Urothelium cell line (cell line): ENCODE results near the gene GGTLC3.
"Not testable (repeated sequence)": the region's sequence is repeated elsewhere in the genome, so short reads cannot be mapped to it uniquely, and the experiment has no call there.

Experiments used
- DNase-seq: peaks from one replicate; pipeline ENCODE4 v3.0.0; 2011; ENCODE audit warnings: low spot score, mixed read lengths
- FAIRE-seq: peaks from 2 replicates; lab custom pipeline; 2011; peaks lifted over from hg19 to GRCh38; lab: Jason Lieb, UNC

The GGTLC3 gene

DNA sequence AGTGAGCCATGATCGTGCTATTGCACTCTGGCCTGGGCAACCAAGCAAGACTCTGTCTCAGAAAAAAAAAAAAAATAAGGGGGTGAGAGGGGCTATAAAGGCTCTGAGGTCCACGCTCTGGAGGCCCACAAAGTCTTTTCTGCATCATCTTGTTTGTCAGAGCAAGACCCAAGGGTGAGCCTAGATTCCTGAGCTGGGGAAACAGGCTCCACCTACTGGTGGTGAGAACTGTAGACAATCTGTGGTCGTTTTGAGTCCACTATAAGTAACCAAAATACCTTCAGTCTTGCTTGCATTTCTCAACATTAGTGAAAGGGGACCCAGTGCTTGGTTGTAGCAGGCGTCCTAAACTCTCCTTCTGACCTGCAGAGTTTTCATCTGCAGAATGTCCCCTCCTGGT lies 5.4 kb upstream of the GGTLC3 start:
- DNase-seq, FAIRE-seq: not testable (repeated sequence)

DNA sequence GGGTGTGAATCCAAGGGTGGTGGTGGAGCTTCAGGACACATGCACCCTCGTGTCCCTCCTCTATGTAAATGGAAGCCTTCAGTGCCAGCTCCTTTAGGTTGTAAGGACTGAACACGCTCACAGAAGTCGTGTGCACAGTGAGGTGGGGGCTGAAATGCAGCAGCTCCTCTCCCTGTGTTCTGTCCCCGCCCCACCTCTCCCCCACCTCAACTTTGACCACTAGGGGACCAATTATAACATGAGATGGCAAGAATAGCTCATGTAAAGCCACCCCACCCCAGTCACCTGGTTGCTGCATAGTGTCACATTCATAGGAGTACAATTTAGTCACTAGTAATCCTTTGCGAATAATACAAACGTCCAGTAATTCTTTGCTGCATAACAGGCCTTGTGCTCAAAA lies 4.8 kb upstream of the GGTLC3 start:
- not testable (repeated sequence) for DNase-seq, FAIRE-seq

DNA sequence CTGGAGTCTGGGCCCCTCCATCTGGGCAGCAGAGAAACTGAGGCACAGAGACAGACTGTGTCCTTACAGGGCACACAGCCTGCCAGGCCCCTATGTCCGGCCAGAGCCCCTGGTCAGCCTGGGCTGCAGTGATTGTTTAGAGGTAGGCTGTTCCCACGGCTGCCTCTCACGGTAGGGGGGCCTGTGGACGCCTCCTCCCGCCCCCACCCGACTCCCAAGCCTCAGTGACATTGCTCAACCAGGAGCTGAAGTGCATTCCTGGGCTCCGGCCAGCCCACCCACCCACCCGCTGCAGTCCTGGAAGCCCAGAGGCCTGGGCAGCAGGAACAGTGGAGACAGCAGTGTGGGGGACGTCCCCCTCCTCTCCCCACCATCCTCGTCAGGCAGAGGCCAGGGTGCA lies 4.5 kb downstream of the GGTLC3 start:
- not testable (repeated sequence) for DNase-seq, FAIRE-seq

GRCh38 chr22:18512378-18512777 lies 5.6 kb downstream of the GGTLC3 start:
- DNase-seq, FAIRE-seq: not testable (repeated sequence)

DNA sequence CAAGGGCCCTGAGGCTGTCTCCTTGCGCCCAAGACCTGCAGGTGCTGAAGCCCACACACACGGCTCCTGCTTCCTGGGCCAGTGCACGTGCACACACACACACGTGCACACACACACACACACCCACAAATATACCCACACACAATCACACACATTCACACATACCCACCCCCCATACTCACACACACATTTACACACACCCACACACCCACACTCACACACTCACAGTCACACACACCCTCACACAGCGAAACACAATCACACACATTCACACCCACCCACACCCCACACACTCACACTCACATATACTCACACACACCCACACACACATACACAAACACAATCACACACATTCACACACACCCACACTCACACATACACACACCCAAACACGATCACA lies 6.6 kb downstream of the GGTLC3 start:
- FAIRE-seq, DNase-seq: not testable (repeated sequence)

DNA sequence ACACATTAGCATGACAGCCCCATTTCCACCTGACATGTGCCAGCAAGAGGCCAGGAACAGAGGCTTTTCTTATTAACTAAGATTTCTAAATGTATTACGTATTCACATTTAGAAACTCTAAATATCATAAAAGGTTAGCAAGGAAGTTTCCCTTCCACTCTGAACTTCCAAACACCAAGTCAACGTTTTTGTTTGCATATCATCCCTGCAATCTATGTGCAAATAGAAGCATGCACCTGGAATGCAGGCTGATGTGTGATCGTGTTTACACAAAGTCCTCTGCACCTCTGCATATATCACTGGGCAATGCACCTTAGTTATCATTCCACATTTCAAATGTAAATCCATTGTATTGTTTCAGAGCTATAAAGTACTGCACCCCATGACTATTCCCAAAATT lies 21.7 kb downstream of the GGTLC3 start:
- not testable (repeated sequence) for DNase-seq, FAIRE-seq
